GM18519 (cell line): ENCODE data around the gene PMF1.

Experiments
- ATAC-seq: cut with Tn5 transposase; IDR thresholded peaks from one replicate; pipeline ENCODE4 v1.9.1; 2021; ENCODE audit warnings: mild to moderate bottlenecking, moderate library complexity; ENCODE audit not compliant: unreplicated experiment, low FRiP score

Gene PMF1

DNA sequence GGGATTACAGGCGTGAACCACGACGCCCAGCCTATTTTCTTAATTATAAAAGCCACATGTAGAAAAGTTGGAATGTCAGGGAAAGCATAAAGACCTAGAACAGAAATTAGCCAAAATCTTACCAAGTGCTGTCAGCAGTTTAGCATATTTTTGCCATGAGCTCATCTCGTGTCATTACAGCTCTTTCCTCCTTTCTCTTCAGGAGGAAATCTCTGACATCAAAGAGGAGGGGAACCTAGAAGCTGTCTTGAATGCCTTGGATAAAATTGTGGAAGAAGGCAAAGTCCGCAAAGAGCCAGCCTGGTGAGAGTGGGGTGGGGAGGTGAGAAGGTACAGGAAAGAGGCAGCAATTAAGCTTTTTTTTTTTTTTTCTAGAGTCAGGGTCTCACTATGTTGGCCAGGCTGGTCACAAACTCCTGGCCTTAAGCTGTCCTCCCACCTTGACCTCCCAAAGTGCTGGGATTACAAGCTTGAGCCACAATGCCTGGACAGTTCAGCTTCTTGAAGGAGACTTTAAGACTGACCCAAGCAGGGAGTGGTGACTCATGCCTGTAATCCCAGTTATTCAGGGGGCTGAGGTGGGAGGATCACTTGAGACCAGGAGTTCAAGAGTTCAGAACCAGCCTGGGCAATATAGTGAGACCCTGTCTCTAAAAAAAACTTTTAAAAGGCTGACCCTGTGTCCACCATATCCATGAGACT, 20.8 kb downstream of the PMF1 start:
- no peak for ATAC-seq

DNA sequence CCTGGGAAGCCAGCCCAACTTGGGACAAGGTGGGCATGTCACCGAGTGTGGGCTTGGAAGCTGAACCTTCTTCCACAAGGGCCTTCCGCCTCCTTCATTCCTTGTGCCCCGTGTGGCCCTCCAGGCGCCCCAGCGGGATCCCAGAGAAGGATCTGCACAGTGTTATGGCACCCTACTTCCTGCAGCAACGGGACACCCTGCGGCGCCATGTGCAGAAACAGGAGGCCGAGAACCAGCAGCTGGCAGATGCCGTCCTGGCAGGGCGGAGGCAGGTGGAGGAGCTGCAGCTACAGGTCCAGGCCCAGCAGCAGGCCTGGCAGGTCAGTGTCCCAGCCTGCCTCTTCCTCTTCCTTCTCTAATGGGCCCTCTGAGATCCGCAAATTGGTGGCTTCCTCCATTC, 23.4 kb downstream of the PMF1 start:
- ATAC-seq: no peak

DNA sequence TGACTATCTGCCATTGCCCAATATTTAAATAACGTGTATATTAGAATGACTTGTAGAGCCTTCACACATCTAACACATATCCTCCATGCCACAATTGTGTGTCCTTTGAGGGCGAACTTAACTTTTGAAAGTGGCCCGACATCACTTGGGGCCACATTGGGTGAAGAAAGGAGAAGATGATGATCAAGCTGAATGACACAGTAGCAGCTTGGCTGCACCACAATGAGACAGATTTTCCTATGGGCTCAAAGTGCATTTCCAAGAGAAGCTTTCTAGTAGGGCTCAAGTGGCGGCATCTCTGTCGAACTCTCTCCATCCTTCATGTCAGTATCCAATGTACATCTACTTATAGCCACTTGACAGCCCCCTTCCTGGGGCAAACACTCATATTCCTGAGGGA, 25.4 kb downstream of the PMF1 start:
- no peak for ATAC-seq

DNA sequence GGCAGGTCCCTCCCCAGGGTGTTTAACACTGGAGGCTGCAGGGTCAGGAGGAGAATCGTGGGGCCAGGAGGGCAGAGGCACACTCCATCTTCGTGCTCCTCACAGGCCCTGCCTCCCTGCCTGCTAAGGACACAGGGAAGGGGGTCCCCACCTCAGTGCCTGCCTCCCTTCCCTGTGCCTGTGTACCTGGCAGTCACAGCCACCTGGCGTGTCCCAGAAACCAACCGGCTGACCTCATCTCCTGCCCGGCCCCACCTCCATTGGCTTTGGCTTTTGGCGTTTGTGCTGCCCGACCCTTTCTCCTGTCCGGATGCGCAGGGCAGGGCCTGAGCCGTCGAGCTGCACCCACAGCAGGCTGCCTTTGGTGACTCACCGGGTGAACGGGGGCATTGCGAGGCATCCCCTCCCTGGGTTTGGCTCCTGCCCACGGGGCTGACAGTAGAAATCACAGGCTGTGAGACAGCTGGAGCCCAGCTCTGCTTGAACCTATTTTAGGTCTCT, 28.6 kb downstream of the PMF1 start:
- ATAC-seq: no peak

DNA sequence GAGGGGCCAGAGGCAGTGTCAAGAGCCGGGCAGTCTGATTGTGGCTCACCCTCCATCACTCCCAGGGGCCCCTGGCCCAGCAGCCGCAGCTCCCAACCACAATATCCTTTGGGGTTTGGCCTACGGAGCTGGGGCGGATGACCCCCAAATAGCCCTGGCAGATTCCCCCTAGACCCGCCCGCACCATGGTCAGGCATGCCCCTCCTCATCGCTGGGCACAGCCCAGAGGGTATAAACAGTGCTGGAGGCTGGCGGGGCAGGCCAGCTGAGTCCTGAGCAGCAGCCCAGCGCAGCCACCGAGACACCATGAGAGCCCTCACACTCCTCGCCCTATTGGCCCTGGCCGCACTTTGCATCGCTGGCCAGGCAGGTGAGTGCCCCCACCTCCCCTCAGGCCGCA, 29.1 kb downstream of the PMF1 start, which contains the start of gene BGLAP:
BGLAP (plus strand) TSS at position 259 of the 400 bp plus-strand sequence; CDS start at position 307, 48 bp downstream.
- no peak for ATAC-seq

DNA sequence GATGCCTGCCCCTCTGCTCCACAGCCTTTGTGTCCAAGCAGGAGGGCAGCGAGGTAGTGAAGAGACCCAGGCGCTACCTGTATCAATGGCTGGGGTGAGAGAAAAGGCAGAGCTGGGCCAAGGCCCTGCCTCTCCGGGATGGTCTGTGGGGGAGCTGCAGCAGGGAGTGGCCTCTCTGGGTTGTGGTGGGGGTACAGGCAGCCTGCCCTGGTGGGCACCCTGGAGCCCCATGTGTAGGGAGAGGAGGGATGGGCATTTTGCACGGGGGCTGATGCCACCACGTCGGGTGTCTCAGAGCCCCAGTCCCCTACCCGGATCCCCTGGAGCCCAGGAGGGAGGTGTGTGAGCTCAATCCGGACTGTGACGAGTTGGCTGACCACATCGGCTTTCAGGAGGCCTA, 29.9 kb downstream of the PMF1 start:
- no peak for ATAC-seq

DNA sequence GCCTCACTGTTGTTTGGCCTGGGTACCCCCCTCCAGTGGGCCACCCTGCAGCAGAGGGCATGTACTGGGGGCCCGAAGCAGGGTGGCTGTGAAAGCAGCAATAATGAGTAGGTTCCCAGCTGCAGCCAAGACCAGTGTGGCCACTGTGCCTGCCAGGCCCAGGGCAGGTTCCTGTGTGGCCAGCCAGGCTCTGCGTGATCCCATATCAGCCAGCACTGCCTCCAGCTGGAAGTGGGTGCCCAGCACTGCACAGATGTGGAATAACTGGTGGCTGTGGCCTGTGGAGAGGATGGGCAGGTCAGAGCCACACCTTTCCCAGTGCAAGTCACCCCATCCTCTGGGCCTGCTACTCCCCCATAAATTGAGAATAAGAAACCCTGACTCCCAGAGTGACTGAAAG, 31.3 kb downstream of the PMF1 start:
- no peak for ATAC-seq

DNA sequence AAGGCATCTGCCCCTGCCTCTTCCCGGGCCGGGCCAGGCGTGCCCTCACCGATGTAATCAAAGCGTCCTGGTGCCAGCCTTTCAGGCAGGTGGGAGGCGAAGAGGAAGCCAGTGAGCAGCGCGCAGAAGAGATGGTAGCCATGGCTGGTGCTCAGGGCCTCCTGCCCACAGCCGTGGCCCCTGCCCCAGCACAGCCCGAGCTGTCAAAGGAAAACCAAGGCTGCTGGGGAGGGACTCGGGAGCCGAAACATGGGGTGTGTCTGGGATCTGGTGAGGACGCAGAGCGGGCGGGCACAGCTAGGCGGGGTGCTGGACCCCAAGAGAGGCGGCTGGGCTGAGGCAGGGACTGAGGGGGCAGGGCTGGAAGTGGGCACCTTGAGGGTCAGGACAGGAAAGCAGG, 31.9 kb downstream of the PMF1 start:
- ATAC-seq: no peak

DNA sequence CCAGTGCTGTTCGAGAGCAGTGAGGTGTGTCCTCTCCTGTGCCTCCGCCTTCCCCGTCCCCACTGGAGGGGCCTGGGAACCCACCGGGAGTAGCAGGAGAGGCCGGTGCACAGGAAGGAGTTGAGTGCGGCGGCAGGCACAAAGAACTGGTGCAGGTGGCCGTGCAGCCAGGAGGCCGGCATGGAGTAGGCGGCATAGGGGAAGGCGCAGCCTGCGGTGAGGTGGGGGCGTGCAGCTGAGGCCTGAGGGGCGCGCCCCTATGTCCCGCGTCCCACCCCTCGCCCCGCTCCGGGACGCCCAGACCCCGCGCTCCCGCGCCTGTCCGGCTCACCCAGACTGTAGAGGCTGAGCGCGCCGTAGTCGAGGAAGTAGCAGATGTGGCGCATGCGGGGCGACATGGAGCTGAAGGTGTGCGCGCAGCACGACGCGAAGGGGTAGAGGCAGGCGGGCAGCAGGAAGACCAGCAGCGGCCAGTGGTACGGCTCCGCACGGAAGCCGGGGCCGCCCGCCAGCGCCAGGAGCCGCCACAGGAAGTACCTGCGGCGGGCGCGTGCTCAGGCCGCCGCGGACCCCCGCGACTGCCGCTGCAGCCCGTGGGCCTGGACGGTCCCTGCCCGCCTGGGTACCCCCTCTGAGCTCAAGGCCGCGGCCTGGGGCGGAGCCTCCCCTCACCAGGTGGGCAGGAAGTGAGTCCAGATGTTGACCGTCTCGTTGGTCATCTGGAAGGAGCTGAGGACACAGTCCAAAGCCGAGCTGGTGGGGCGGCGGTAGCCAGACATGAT, 32.8 kb downstream of the PMF1 start:
- ATAC-seq: no peak

DNA sequence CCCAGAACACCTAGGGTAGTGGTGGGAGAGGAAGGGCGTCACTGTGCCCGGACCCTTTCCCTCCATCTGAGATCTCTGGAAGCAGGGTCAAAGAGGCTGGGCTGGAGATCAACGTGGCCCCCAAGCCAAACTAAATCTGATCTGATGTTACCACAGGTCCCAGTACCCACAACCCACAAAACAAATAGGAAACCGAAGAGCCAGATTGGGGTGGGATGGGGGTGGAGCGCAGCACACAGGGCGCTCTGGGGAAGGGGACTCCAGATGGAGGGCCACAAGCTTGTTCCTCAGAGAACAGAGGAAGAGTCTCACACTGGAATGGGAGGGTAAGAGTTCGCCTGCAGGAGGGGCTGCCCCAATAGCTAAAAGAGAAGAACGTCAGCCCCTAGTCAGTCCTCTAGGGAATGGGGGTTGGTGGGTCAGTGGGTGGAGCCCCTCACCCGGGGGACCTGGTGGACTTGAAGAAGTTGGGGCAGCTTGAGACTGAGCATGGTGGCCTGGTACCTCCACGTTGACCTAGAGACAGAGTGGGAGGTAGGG, 33.5 kb downstream of the PMF1 start:
- ATAC-seq: no peak

DNA sequence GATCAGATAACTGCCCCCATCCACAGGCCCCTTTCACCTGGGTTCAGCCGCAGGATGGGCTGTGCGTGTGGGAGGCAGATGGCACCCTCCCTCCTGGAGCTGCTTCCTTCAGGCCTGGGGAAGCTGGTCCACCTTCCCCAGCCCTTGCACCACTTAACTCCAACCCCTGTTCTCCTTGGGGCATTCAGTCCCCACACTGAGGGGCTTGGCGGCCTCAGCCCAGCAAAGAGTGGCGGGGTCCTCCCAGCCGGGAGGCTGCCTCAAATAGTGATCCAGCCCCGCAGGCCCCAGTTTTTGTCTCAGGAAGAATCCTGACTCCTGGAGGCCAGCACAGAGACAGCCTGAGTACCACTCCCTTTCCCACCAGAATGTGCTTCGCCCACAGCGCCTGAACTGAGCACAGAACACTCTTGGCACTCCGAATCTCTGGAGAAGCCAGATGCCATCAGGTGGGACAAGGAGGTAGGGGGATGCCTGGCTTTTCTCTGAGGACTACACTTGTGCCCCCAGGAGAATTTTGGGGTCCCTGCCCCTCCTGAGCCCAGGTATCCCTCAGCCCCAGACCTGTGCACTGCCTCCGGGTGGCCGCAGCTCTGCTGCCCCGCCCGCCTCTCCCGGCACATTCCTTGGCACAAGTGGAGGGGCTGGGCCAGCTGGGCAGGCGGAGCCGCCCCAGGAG, 34.1 kb downstream of the PMF1 start:
- ATAC-seq: no peak

DNA sequence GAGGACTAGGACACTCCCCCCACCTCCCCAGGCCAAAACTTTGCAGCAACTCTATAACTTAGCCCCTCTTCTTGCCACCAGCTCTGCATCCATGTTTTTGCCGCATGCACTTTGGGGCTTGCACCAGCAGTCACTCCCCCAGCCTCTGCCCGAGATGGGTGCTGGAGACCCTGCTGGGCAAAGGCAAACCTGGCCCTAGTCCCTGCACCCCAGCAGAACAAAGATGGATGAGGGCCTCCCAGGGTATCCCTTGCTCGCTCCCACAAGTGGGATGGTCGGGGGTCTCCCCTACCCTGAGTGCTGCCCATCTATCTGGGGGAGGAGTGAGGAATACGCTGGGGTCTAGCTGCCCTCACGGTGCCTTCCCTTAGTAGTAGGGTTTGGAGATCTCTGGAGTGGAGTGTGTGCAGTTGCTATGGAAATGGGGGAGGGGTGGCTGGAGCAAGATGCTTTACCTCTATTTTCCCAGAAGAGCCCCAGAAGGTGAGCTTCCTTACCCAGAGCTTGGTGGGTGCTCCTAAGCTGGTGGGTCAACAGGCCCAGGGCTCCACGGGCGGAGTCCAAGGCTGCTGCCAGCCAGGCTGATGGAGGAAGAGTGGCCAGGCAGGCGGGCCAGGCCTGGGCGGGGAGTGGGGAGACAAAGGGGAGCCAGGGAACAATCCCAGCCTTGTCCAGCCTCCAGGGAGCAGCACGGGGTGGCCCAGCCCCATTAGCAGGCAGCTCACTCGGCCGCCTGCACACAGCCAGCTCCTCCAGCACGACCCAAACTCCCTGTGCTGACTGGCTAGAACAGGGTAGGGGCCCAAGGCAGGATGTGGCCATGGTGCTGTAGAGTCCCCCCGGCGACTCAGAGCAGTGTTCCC, 34.9 kb downstream of the PMF1 start, which contains the start of gene PAQR6:
PAQR6 (minus strand) TSS at position 597 of the 863 bp plus-strand sequence. CDS start 1,325 bp downstream, outside the sequence.
- no peak for ATAC-seq

DNA sequence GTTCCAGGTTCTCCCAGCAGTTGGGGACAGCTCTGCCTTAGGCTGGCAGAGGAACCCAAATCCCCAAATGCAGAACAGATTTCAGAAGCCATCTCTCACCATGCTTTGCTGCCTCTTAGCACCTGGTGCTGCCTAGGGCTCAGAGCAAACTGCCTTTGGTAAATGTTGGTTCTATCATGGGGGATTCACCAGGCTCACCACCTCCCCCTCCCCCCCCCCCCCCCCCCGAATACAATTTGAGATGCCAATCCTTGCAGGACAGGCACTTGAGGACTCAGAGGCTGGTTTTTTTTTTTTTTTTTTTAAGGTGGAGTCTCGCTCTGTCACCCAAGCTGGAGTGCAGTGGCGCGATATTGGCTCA, 35.5 kb downstream of the PMF1 start:
- no peak for ATAC-seq

DNA sequence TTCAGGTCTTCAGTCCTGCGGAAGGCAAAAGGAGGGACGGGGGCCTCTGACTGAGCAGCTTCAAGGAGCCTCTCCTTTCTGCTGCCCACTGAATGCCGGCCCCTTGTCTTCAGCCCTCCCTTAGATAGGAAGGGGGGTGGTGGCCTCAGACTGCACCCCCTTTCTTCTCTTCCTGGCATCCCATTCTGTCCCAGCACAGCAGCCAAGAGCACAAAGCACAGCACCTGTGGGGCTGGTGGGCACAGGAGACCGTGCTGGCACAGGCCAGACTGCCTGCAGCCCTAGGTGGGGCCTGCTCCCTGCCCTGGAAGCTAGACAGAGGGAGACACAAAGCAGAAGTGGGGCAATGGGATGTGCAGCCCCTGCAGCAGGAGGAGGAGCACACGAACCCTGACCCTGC, 36.8 kb downstream of the PMF1 start:
- ATAC-seq: no peak

DNA sequence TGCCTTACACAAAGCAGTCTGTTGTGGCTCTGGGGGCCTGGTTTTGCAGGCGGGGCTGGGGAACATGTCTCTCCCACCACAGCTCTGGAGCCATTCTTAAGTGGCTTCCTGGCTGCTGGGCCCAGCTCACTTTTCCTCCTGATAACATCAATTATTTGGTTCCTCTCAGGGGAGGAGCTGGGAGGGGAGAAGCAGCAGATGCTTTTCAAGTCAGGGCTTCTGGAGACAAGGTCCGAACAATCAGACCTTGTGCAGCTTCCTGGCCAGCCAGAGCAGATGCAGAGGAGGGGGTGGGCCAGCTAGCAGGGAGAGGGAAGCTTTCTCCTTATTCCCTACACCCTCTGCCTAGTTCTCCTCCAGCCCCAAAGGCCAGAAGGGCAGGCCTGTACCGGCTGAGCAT, 38.7 kb downstream of the PMF1 start:
- no peak for ATAC-seq

DNA sequence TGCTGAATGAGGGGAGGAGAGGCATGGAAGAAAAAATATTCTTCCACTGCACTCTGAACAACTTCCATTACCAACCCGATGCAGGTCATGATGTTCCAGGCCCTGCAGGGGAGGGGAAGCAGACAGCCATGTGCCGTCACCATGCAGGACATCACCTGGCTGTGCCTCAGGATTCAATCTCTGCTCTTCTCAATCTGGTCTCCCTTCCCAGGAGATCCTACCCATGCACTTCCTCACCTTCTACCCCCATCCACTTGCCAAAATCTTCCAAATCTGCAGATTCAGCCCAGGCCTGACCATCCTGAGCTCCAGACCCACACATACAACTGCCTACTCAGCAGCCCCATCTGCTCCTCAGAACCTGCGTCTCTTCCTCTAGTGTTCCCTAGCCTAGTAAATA, 40.8 kb downstream of the PMF1 start:
- ATAC-seq: no peak

DNA sequence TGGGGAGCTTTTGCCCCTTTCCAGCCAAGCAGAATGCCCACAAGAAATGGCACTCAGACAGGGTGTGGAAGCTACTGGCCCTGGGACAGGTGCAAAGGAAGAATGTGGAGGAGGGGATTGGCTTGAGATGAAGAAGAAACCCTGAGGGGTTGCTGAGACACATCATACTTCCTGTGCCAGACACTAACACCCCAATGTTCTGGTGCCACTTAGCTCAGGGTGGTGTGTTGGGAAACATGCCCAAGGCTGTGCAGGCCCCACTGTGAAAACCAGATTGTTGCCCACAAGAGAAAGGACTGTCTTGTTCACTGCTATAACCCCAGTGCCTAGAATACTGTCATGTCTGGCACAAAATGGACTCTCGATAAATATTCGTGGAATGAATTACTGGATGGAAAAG, 44.9 kb downstream of the PMF1 start:
- ATAC-seq: no peak

DNA sequence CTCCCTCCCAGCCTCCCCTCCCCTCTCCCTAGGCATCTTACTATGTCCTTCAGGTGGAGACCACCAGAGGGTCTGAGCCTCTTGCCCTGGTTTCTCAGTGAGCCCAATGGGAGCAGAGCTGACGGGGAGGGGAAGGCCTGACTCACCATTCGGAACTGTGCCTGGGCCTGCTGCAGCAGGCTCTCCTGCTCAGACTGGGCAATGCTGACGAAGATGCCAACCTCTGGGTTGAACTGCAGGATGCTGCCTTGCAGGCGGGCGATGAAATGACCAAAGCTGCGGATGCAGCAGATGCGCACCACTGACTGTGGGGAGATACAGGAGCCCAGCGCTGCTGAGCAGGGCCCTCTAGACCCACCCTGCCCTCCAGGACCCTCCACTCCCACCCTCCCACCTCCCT, 46.1 kb downstream of the PMF1 start:
- no peak for ATAC-seq

DNA sequence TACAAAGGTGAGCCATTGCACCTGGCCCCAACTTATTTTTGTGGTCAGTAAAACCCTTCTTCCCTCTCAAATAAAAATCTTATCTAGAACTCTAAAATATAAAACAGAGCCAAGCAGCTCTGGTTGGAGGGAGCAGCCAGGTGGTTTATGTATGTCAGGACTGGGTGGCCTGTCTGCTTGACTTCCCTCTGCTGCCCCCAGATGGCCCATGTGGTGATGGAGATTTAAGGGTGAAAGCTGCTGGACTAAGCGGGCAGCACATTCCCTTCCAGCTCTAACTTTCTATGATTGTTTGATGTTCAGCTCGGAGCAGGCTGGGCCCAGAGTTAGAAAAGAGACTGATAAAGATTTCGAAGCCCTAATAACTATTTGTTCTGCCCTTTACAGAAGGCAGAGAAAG, 47.0 kb downstream of the PMF1 start:
- ATAC-seq: no peak

DNA sequence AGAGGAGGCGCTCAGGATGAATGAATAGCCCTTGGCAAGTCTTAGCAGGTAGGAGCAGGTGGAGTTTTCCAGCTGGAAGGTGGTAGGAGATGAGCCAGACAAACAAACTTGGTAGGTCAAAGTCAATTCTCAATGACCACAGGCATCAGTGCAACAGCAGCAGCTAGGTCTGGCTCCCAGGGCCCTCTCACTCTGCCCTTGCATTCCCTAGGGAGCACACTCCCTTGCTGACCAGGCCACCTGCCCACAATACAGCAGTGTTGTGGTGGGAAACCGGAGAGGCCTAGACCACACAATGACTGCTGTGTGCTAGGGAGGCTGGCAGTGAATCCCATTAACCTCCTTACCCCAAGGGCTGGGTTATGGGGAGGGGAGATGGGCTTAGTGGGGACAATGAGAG, 48.1 kb downstream of the PMF1 start:
- ATAC-seq: no peak
